KMS-11 (cell line): ENCODE results near the gene NDEL1.

Experiments
- H2AFZ ChIP-seq: fragments of 200-600 bp; sonication (generic); 2 replicates; pipeline ENCODE4 v1.6.1; 2016; ENCODE audit warnings: antibody characterized with exemption, mixed run types, low read depth
- H3K27ac ChIP-seq: fragments of 200-600 bp; sonication (generic); 2 replicates; pipeline ENCODE4 v1.6.1; 2016; ENCODE audit warnings: mild to moderate bottlenecking, mixed run types
- H3K27me3 ChIP-seq: fragments of 200-600 bp; sonication (generic); 2 replicates; pipeline ENCODE4 v1.6.1; 2017; ENCODE audit warnings: mild to moderate bottlenecking, low read depth, mixed run types, moderate library complexity; ENCODE audit not compliant: insufficient read depth
- H3K36me3 ChIP-seq: fragments of 200-600 bp; sonication (generic); 2 replicates; pipeline ENCODE4 v1.6.1; 2017; ENCODE audit warnings: mild to moderate bottlenecking, mixed run types; ENCODE audit not compliant: insufficient read depth
- H3K4me1 ChIP-seq: fragments of 200-600 bp; sonication (generic); 2 replicates; pipeline ENCODE4 v1.6.1; 2016; ENCODE audit warnings: mild to moderate bottlenecking, low read depth, mixed run types; ENCODE audit not compliant: poor library complexity, severe bottlenecking
- H3K4me2 ChIP-seq: fragments of 200-600 bp; sonication (generic); 2 replicates; pipeline ENCODE4 v1.7.0; 2016; ENCODE audit warnings: mild to moderate bottlenecking, mixed run types
- H3K4me3 ChIP-seq: fragments of 200-600 bp; sonication (generic); IDR thresholded peaks from 2 replicates; pipeline ENCODE4 v1.6.1; 2017; ENCODE audit warnings: low read depth, low read length, mixed read lengths; ENCODE audit not compliant: insufficient read depth
- H3K79me2 ChIP-seq: fragments of 200-600 bp; sonication (generic); 2 replicates; pipeline ENCODE4 v1.6.1; 2016; ENCODE audit warnings: low read depth, mixed run types; ENCODE audit not compliant: insufficient read depth
- H3K9ac ChIP-seq: fragments of 200-600 bp; sonication (generic); 2 replicates; pipeline ENCODE4 v1.6.1; 2016; ENCODE audit warnings: mild to moderate bottlenecking, mixed run types
- H4K20me1 ChIP-seq: fragments of 200-600 bp; sonication (generic); 2 replicates; pipeline ENCODE4 v1.6.1; 2016; ENCODE audit warnings: mild to moderate bottlenecking, mixed run types; ENCODE audit not compliant: insufficient read depth
- TF ChIP-seq, protein P1 (sequence below): fragments of 200-600 bp; sonication (generic); conservative IDR thresholded peaks from 2 replicates; pipeline ENCODE4 v1.6.1; 2017; ENCODE audit warnings: low read depth, mild to moderate bottlenecking, antibody characterized with exemption, low read length, moderate library complexity, mixed read lengths

Gene NDEL1

DNA sequence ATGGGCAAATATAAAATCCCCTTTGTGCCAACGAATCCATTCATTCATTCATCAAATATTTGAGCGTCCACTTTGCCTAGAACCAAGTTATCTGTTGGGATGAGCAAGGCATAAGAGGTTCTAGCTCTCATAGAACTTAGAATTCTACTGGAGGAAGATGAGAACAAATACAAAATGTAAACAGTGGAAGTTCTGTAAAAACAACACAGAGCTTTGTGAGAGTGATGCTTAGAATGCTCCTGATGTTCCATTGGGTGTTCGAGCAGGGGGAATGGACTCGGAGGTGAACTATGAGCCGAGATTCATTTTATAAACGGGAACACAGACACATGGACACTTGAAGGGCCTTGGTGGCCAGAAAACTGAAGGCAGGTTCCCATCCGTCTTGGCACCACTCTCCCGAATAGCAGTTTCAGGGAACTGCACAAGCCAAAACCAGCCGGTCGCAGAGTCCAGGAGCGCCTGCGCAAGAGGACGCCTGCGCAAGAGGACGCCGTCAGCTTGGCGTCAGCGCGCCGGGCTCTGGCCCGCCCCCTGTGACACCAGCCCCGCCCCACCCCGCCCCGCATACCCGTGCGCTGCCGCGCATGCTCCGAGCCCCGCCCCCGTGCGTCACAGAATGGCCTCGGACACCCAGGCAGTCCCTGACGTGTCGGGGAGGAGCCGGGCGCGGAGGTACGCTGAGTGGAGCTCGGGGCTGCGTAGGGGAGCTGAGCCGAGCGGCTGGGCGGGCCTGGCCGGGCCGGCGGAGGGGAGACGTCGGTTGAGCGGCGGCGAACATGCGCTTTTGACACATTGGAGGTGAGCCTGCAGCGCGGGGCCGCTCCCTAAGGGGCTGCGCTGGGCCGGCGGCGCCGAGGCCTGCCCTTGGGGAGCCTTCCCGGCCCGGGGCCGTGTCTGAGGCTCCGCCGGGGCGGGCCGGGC lies at the start of gene NDEL1:
TSS of gene NDEL1 (plus strand) at position 640 of the 924 bp plus-strand sequence. CDS start 8,388 bp downstream, outside the sequence.
- TF ChIP-seq, protein P1, sequence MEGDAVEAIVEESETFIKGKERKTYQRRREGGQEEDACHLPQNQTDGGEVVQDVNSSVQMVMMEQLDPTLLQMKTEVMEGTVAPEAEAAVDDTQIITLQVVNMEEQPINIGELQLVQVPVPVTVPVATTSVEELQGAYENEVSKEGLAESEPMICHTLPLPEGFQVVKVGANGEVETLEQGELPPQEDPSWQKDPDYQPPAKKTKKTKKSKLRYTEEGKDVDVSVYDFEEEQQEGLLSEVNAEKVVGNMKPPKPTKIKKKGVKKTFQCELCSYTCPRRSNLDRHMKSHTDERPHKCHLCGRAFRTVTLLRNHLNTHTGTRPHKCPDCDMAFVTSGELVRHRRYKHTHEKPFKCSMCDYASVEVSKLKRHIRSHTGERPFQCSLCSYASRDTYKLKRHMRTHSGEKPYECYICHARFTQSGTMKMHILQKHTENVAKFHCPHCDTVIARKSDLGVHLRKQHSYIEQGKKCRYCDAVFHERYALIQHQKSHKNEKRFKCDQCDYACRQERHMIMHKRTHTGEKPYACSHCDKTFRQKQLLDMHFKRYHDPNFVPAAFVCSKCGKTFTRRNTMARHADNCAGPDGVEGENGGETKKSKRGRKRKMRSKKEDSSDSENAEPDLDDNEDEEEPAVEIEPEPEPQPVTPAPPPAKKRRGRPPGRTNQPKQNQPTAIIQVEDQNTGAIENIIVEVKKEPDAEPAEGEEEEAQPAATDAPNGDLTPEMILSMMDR = no peak
- Histone ChIP-seq H3K9ac (peak within 1 kb of the TSS; percentile 61; the same call in 1 of the 2 replicates), H3K79me2 (peaks cover 20% of the 10 kb centered on the region)

GRCh38 chr17:8386841-8387240 lies 48.8 kb upstream of the NDEL1 start:
- Histone ChIP-seq H3K27ac (no peak overlapping the region), H3K27me3 (no peaks in the 10 kb centered on the region)

More for the DNA sequence above, at the start of gene NDEL1:
- no peaks in the 10 kb centered on the region for H3K4me1 ChIP-seq
- peak within 1 kb of the TSS; percentile 48 for H3K4me2 ChIP-seq
- no peaks in the 10 kb centered on the region for H3K27me3 ChIP-seq
- no peak within 1 kb of the TSS for H3K4me3 ChIP-seq
- no peaks in the 10 kb centered on the region for H3K36me3 ChIP-seq
- no peaks in the 10 kb centered on the region for H4K20me1 ChIP-seq
- H2AFZ ChIP-seq = peak within 1 kb of the TSS; percentile 26; the same call in 1 of the 2 replicates
- peak within 1 kb of the TSS; percentile 62 for H3K27ac ChIP-seq

GRCh38 chr17:8387914-8388651 lies 47.6 kb upstream of the NDEL1 start:
- Histone ChIP-seq H3K9ac (no peak overlapping the region), H3K4me3 (no peak overlapping the region), H3K27me3 (no peaks in the 10 kb centered on the region), H3K4me2 (no peak overlapping the region), H3K27ac (no peak overlapping the region), H2AFZ (no peak overlapping the region), H3K36me3 (no peaks in the 10 kb centered on the region), H3K79me2 (no peaks in the 10 kb centered on the region), H4K20me1 (no peaks in the 10 kb centered on the region), H3K4me1 (no peaks in the 10 kb centered on the region)
- TF ChIP-seq, protein P1 = no peak

More at GRCh38 chr17:8386841-8387240, 48.8 kb upstream of the NDEL1 start:
- Histone ChIP-seq H3K9ac (no peak overlapping the region), H2AFZ (no peak overlapping the region), H3K4me3 (no peak overlapping the region), H3K4me1 (no peaks in the 10 kb centered on the region), H3K4me2 (no peak overlapping the region), H4K20me1 (no peaks in the 10 kb centered on the region), H3K36me3 (no peaks in the 10 kb centered on the region), H3K79me2 (peaks cover 9% of the 10 kb centered on the region)
- TF ChIP-seq, protein P1 = no peak

GRCh38 chr17:8391711-8392110 lies 44.0 kb upstream of the NDEL1 start:
- H3K4me2 ChIP-seq = no peak overlapping the region
- no peak overlapping the region for H3K27ac ChIP-seq
- no peaks in the 10 kb centered on the region for H4K20me1 ChIP-seq
- no peaks in the 10 kb centered on the region for H3K36me3 ChIP-seq
- TF ChIP-seq, protein P1 = no peak
- H3K4me1 ChIP-seq = no peaks in the 10 kb centered on the region
- no peak overlapping the region for H3K4me3 ChIP-seq
- no peak overlapping the region for H3K9ac ChIP-seq
- no peaks in the 10 kb centered on the region for H3K27me3 ChIP-seq
- H3K79me2 ChIP-seq = no peaks in the 10 kb centered on the region
- no peak overlapping the region for H2AFZ ChIP-seq
